ENCODE data around the gene SREK1.
"Not testable (repeated sequence)": the region's sequence is repeated elsewhere in the genome, so short reads cannot be mapped to it uniquely, and the experiment has no call there.

Gene SREK1, protein sequence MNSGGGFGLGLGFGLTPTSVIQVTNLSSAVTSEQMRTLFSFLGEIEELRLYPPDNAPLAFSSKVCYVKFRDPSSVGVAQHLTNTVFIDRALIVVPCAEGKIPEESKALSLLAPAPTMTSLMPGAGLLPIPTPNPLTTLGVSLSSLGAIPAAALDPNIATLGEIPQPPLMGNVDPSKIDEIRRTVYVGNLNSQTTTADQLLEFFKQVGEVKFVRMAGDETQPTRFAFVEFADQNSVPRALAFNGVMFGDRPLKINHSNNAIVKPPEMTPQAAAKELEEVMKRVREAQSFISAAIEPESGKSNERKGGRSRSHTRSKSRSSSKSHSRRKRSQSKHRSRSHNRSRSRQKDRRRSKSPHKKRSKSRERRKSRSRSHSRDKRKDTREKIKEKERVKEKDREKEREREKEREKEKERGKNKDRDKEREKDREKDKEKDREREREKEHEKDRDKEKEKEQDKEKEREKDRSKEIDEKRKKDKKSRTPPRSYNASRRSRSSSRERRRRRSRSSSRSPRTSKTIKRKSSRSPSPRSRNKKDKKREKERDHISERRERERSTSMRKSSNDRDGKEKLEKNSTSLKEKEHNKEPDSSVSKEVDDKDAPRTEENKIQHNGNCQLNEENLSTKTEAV

DNA sequence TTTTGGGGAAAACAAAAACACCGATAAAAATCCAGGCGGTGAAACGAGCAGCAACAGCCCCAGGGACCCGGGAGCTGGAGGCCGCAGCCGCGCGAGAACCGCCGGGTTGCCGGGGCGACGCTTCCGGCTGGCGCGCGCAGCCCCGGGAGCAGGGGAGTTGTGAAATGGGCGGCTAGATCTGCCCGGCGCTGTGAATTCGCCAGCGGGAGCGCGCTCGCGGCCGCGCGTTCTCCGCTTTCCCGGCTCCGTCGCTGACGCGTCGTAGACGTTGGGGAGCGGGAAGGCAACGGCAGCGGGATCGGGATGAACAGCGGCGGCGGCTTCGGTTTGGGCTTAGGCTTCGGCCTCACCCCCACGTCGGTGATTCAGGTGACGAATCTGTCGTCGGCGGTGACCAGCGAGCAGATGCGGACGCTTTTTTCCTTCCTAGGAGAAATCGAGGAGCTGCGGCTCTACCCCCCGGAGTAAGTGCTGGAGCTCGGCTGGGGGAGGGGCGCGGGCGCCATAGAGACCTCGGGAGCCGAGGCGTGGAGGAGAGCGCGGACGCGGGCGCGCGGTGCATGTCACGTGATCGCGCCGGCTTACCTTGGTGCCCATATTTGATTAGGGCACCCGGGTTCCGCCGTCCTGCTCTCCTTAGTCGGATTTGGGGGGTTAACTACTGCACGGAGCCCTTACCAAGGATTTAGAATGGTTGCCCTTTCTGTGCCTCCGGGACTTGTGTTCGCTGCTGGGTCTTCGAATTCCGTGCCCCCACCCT lies at the start of gene SREK1:
TSS of gene SREK1 (plus strand) at position 227 of the 760 bp plus-strand sequence. CDS start at position 304, 77 bp downstream.
- peak; percentile 78 for DNase-seq

DNA sequence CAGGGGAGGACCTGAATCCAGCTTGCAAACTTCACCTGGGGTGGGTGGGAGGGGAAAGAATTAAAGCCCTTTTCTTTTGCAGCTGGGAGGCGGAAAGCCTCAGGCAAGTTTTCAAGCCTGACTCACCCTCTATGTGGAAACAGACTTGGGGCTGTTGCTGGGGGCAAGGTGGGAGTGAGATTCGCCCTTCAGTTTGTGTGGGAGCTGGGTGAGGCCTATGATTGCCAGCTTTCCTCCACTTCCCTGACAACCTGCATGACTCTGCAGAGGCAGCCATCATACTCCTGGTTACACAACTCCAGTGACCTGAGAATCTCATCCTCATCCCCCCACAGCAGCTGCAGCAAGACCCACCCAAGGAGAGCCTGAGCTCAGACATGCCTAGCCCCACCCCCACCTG lies 43.2 kb upstream of the SREK1 start:
- no peak for DNase-seq

DNA sequence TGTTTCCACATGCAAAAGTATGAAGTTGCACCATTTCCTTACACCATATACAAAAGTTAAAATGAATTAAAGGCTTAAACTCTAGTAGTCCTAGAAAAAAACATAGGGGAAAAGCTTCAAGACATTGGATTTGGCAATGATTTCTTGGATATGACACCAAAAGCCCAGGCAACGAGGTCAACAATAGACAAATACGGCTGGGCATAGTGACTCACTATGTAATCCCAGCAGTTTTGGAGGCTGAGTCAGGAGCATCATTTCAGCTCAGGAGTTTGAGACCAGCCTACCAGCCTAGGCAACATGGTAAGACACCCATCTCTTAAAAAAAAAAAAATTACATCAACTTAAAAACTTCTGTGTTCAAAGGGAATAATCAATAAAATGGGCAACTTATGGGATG lies 30.9 kb upstream of the SREK1 start:
- no peak for DNase-seq

DNA sequence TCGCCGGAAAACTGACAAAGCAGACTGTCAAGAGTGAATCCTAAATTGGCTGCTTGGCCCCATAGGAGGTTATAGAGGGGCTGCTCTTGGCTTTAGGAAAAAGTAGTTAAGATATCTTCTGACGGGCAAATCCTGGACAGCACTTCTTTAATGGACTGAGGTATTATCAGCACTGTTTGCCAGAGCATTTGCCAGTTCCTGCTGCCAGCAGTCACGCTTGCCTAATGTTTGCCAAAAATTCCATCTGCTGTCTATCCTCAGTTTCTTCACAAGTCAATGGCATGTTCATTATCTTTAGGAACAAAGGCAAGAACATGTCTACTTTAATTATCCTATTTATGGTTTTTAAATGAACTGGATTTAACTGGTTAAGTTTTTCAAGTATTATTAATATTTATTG lies 25.8 kb upstream of the SREK1 start:
- no peak for DNase-seq

DNA sequence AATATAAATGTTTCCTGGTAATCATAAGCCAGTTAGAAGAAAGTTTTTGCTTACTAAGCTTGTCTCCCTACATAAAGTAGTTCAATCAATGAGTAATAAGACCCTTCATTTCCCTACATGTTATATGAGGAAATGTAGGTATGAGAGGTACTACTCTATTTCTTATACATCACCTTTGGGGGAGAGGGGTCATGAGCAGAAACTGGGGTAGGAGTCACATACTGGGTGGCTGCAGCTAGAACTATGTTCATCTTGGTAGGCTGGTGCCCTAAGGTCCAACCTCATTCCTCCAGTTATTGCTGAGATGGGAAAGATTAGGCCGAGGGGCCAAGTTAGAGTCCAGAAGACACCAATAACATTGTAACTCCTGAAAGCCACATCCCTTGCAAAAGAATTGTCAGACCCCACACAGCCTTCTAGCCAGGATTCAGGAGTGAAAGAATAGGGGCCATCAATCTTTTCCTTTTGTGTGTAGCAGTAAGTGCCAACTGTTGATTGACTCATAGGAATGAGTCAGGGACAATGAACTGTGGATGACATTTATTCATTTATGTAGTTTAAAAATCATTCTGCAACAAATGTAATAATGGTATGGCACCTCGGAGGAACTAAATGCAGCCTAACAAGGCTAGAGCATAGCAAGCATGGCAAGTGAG lies 21.6 kb upstream of the SREK1 start:
- no peak for DNase-seq

DNA sequence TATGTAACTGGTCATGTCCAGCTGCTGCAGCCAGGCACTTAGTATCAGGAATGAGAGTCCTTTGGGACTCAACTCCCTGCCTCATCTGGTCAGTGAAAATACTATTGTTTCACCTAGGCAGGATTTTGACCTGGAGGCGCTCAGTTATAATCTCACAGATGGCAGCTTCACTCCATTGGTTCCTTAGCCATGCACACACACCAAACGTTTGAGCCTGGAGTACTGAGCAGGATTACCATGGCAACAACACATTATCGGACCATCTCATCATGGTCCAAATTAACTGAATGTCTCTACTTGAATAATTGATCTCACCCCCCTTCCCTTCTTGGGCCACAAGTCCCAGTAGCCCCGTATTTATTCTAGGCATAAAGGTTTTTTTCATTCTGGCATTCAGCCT lies 15.0 kb upstream of the SREK1 start:
- no peak for DNase-seq

DNA sequence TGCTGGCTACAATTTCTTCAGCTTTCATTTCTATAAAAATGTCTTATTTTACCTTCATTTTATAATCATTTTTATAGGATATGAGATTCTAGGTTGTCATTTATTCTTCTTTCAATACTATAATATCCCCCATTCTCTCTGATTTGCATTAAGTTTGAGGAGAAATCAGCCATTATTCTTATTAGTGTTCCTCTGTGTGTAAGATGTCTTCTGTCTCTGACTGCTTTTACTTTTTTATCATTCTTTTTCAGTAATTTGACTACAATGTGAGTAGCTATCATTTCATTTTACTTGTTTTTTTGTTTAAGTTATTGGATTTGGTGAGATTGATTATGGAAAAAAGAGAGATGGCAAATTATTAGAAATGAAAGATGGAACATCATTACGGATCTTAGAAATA lies 13.6 kb upstream of the SREK1 start:
- DNase-seq: no peak

DNA sequence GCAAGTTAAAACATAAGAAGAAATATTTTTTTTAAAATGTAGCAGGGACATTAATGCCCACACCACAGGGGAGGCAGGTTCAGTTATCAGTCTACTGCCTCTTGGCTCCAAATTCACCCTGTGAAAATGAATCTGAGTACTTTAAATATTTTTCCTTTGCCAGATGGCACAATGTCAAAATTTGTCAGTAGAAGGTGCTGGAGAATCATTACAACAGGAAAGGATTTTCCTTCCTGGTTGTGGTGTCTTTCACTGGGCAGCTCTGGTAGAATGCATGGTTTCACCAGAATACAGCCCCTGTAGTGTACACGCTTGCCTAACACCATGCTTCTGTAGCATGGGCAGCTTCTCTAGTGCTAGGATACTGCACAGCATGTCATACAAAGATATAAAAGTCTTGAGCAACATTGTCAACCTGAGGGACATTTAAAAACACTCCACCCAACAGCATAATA lies 9.7 kb upstream of the SREK1 start:
- no peak for DNase-seq

DNA sequence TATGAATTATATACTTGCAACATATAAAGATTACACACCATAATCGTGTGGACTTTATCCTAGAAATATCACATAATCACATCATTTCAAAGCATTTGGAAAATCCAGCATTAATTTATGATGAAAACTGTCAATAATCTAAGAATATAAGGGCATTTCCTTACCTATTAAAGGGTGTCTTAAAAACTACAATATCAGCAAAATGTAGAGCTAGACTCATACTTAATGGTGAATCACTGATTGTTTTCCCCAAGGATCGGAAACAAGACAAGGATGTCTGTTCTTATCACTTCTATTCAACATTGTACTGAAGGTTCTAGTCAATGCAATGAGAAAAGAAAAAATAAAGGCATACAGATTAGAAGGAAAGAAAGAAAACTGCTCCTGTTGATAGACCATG lies 8.0 kb upstream of the SREK1 start:
- no peak for DNase-seq

DNA sequence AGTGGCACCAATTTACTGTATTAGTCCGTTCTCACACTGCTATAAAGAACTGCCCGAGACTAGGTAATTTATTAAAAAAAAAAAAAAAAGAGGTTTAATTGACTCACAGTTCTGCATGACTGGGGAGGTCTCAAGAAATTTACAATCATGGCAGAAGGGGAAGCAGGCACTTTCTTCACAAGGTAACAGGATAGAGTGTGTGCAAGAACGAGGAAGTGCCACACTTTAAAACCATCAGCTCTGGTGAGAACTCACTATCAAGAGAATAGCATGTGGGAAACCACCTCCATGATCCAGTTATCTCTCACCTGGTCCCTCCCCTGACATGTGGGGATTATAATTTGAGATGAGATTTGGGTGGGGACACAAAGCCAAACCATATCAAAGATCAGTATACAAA lies 7.2 kb upstream of the SREK1 start:
- not testable (repeated sequence) for DNase-seq

DNA sequence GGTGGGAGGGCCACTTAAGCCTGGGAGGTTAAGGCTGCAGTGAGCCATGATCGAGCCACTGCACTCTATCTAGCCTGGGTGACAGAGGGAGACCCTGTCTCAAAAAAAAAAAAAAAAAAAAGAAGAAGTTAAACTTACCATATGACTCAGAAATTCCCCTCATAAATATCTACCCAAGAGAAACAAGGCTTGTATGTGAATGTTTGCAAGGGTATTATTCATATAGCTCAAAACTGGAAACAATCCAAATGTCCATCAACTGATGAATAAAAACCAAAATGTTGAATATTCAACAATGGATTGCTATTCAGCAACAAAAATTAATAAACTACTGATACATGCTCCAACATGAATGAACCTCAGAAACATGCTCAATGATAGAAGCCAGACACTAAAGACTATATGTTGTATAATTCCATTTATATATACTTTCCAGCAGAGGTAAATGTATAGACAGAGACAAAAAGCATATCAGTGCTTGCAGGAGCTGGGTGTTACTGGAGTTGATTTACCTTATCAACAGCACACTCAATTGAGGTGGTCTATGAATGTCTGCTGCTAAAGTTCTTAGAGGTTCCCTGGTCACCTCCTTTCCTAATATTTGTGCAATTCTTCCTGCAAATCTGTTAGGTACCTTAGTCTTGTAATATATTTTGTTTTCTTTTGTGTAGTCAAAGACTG lies 5.3 kb upstream of the SREK1 start:
- no peak for DNase-seq

DNA sequence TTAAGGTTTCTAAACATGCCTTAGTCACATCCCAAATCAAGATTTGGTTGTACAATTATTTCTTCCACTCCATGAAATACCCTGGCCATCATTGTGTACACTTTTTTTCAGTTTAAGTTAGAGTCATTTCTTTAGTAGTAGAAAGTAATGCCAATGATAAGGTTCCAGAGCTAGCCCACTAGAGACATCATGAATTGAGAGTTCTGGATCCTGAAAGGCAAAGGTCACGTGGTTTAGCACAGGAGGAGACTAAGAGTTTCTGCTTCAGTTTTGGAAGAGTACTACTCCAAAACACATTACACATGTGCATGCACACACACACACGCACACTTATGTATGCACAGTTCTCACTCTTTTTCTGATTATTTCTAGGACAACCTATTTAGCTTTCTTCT lies 4.8 kb upstream of the SREK1 start:
- DNase-seq: no peak

DNA sequence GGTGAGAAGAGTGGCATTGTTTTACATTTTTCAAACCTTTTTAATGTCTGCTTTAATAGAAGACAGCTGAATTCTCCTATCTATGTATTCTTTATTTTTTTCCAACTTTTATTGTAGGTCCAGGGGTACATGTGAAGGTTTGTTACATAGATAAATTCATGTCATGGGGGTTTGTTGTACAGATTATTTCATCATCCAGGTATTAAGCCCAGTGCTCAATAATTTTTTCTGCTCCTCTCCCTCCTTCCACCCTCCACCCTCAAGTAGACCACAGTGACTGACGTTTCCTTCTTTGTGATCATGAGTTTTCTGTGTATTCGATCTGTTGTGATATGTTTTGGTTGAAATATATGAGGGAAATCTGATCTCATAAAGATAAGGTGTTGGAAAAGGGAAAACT lies 1.7 kb upstream of the SREK1 start:
- no peak for DNase-seq

DNA sequence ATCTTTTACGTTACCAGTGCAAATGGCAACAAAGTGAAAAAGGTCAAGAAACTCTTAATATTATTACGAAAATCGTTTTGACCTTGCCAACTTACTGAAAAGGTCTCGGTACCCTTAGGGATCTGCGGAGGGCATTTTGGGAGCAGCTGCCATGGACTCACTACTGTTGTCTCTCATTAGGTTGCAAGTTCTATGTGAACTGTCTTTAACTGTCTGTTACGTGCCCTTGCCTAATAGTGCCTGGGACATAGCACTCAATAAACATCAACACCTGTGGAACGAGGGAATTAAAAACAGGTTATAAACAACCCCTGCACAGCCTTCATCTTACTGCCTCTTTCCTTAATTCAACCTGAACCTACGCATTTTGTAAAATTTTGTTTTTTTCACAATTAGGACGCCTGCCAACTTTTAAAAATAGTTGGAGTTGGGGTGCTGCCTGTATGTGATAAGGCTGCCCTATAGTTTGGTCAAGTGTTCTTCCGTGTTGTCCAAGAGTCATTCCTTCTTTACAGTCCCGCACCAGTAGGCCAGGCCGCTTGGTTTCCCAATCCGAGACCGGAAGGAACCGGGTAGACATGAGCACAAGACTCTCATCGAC lies 527 bp upstream of the SREK1 start:
- DNase-seq: peak; percentile 23

DNA sequence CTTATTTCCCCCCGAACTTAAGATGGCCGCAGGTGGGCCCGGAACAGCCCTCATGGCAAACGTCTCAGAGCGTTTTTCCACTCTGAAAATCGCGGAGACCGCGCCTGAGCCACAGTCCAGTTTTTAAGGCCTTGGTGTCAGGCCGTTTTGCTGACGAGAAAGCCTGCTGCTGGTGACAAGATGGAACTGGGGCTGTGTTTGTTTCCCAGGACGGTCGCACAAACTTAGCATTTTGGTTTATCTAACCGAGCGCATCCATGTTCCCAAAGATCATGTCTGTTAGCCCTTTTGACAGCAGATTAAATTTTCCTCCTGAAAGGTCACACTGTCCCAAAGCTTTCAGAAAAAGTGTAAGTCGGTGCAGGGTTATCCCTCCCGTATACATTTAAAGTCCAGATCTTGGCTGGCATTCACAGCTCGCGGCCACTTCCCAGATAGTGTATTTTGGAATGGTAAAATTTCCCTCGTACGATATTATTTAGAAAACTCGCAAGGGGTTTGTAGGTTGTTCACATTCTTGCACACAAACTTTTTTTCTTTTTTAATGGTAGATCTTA lies 812 bp downstream of the SREK1 start:
- no peak for DNase-seq

DNA sequence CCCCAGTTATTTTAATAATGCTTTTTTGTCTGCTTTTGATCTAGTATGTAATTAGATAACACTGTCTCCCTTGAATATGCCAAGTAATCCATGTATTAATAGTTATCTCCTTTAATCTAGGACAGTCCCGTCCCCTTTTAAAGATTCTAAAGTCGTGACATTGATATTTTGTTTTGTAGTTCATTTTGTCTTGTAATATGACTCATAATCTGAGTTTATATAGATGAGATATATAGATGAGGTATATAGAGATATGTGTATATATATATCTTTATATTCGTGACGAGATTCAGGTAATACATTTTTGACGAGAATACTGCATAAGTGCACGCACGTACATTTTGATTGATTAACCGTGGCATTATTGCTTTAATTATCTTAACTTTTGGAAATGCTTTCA lies 1.6 kb downstream of the SREK1 start:
- DNase-seq: no peak

DNA sequence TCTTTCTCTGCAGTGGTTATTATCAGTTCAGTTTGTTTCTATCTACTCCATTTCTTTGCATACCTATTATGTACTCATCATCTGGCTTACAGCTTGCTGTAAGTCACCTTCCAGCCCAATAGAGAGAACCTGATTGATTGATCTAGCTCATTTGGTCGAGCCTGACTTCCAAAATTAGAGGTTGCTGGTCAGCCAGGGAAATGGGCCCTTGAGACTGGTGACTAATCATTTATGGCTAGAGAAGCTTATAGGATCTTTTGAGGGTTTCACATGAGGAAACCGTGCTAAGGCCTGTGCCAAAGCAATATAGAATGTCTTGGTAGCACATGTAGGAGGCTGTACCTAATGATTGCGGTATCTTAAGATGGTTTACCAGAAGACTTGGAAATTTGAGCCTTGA lies 5.8 kb downstream of the SREK1 start:
- no peak for DNase-seq

DNA sequence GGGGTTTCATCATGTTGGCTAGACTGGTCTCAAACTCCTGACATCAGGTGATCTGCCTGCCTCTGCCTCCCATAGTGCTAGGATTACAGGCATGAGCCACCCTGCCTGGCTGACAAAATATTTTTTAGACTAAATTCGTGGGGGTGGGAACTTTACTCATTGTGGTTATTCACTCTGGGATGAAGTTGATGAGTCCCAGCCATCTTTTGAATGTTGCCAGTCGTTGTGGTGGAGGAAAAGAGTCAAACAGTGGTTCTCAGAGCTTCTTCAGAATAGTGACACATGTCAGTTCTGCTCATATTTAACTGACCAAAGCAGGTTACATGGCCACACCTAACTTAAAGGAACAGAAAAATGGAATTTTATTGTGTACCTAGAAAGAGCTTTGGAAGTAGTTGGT lies 6.9 kb downstream of the SREK1 start:
- DNase-seq: no peak

DNA sequence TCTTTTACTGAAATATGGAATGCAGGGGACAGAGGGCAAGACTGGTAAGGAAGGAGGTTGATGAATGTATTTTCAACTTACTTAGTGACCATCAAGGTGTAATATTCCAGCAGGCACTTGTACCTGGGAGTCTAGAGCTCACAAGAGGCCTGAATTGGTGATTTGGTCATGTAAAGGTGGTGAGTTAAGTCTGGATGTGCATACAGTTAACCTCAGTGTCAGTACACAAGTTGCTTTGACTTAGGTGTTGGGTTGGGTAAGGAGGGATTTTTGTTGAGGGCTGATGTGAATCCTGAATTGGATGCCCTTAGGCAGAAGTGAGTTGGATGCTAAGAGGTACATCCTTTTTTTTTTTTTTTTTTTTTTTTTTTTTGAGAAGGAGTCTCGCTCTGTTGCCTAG lies 7.4 kb downstream of the SREK1 start:
- DNase-seq: no peak

DNA sequence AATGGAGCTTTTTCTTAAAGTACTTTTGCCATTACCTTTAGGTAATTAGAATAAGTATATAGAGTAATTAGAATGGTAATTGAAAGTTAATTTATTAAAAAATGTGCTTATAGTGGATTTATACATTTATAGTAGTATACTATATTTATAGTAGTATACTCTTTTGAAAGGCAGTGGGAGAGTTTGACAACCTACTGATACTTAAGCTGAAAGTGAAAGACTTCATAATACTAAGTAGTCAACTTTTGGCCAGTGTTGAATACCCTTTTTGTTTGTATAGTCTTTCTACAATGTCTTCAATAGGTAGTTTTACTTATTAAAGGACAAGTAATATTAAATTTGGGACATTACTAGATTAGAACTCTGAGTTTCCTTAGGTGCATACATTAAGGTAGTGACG lies 12.9 kb downstream of the SREK1 start:
- DNase-seq: no peak

DNA sequence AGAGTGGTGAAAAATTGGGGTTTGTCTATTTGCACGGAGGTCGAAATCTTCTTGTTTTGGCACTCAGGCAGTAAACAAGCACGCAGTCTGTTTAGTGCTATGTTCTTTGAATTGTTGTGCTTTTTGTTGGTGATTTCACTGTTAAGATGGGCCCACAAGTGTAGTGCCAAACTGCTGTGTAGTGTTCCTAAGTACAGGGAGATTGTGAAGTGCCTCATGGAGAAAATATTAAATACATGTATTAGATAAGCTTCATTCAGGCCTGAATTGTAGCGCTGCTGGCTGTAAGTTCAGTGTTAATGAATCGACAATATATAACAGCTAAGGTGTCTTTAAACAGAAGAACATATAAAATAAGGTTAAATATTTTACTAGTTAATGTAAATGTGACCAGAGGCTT lies 17.3 kb downstream of the SREK1 start:
- DNase-seq: no peak
